MM.1S (cell line): ENCODE results near the gene CBX7.

ENCODE experiments used
- DNase-seq: peaks from one replicate; pipeline ENCODE4 v3.0.0-alpha.2; 2015
- H2AFZ ChIP-seq: fragments of 300-600 bp; sonication (generic); 2 replicates; pipeline ENCODE4 v1.6.0; 2016; ENCODE audit warnings: antibody characterized with exemption, low read length
- H3F3A ChIP-seq: fragments of 300-600 bp; sonication (generic); 2 replicates; pipeline ENCODE4 v1.6.1; 2016; ENCODE audit warnings: mild to moderate bottlenecking, antibody characterized with exemption, low read length, moderate library complexity, mixed read lengths; ENCODE audit not compliant: insufficient read depth
- H3K27ac ChIP-seq: fragments of 300-600 bp; sonication (generic); 2 replicates; pipeline ENCODE4 v1.5.1; 2016; ENCODE audit warnings: mild to moderate bottlenecking, low read length
- H3K27me3 ChIP-seq: fragments of 300-600 bp; sonication (generic); replicated peaks from 2 replicates; pipeline ENCODE4 v1.6.0; 2016; ENCODE audit warnings: low read length; ENCODE audit not compliant: insufficient read depth
- H3K36me3 ChIP-seq: fragments of 300-600 bp; sonication (generic); replicated peaks from 2 replicates; pipeline ENCODE4 v1.6.1; 2016; ENCODE audit warnings: mild to moderate bottlenecking, low read length, mixed read lengths; ENCODE audit not compliant: insufficient read depth
- H3K4me1 ChIP-seq: fragments of 300-600 bp; sonication (generic); 2 replicates; pipeline ENCODE4 v1.6.1; 2016; ENCODE audit warnings: low read length, mixed read lengths
- H3K4me2 ChIP-seq: fragments of 300-600 bp; sonication (generic); 2 replicates; pipeline ENCODE4 v1.6.0; 2016; ENCODE audit warnings: low read depth, low read length
- H3K4me3 ChIP-seq: fragments of 300-600 bp; sonication (generic); 2 replicates; pipeline ENCODE4 v1.5.1; 2016; ENCODE audit warnings: low read length, mixed read lengths
- H3K79me2 ChIP-seq: fragments of 300-600 bp; sonication (generic); 2 replicates; pipeline ENCODE4 v1.6.1; 2016; ENCODE audit warnings: mixed run types, low read length, mixed read lengths
- H3K9ac ChIP-seq: fragments of 300-600 bp; sonication (generic); 2 replicates; pipeline ENCODE4 v1.6.1; 2016; ENCODE audit warnings: low read length, mixed read lengths
- H3K9me2 ChIP-seq: fragments of 300-600 bp; sonication (generic); replicated peaks from 2 replicates; pipeline ENCODE4 v1.6.1; 2016; ENCODE audit warnings: mild to moderate bottlenecking, low read length, mixed read lengths; ENCODE audit not compliant: insufficient read depth
- H3K9me3 ChIP-seq: fragments of 300-600 bp; sonication (generic); replicated peaks from 2 replicates; pipeline ENCODE4 v1.6.1; 2016; ENCODE audit warnings: mild to moderate bottlenecking, low read length, mixed read lengths; ENCODE audit not compliant: insufficient read depth
- H4K20me1 ChIP-seq: fragments of 300-600 bp; sonication (generic); 2 replicates; pipeline ENCODE4 v1.6.1; 2016; ENCODE audit warnings: mild to moderate bottlenecking, low read length, moderate library complexity, mixed read lengths; ENCODE audit not compliant: insufficient read depth
- EZH2 ChIP-seq: fragments of 300-600 bp; sonication (generic); optimal IDR thresholded peaks from 2 replicates; pipeline ENCODE3; 2017; ENCODE audit warnings: low read depth, mild to moderate bottlenecking, antibody characterized with exemption, low read length, mixed read lengths
- EZH2phosphoT487 ChIP-seq: fragments of 300-600 bp; sonication (generic); IDR thresholded peaks from 2 replicates; pipeline ENCODE4 v1.6.1; 2018; ENCODE audit warnings: antibody characterized with exemption, low read length
- TF ChIP-seq, protein P1 (sequence below): fragments of 300-600 bp; sonication (generic); IDR thresholded peaks from 2 replicates; pipeline ENCODE4 v1.5.1; 2016; ENCODE audit warnings: antibody characterized with exemption, low read length, mixed read lengths

Gene CBX7

DNA sequence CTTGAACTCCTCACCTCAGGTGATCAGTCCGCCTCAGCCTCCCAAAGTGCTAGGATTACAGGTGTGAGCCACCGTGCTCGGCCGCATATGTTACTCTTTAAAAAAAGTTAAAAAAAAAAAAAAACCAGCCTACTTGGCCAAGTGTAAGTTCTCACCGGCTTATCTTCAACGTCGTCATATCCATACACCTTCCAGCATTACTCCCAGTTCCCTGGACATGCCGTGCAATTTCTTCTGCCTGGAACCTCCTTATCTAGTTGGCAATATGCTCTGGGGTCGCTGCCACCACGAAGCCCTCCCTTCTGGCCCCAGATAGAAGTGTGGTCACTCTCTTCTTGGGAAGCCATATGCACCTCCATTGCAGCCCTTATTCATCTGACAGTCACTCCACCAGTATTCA, 36.3 kb upstream of the CBX7 start:
- Histone ChIP-seq H3K4me2 (no peak overlapping the region), H3K4me3 (no peak overlapping the region), H3K36me3 (no peaks in the 10 kb centered on the region), H3K9me2 (no peaks in the 10 kb centered on the region), H2AFZ (no peak overlapping the region), H3K27me3 (no peaks in the 10 kb centered on the region), H3K27ac (no peak overlapping the region), H3F3A (no peaks in the 10 kb centered on the region), H4K20me1 (no peaks in the 10 kb centered on the region), H3K79me2 (no peaks in the 10 kb centered on the region), H3K9ac (no peak overlapping the region), H3K4me1 (no peaks in the 10 kb centered on the region), H3K9me3 (no peaks in the 10 kb centered on the region)
- DNase-seq: no peak
- TF ChIP-seq EZH2 (no peak), EZH2phosphoT487 (no peak)
- TF ChIP-seq, protein P1, sequence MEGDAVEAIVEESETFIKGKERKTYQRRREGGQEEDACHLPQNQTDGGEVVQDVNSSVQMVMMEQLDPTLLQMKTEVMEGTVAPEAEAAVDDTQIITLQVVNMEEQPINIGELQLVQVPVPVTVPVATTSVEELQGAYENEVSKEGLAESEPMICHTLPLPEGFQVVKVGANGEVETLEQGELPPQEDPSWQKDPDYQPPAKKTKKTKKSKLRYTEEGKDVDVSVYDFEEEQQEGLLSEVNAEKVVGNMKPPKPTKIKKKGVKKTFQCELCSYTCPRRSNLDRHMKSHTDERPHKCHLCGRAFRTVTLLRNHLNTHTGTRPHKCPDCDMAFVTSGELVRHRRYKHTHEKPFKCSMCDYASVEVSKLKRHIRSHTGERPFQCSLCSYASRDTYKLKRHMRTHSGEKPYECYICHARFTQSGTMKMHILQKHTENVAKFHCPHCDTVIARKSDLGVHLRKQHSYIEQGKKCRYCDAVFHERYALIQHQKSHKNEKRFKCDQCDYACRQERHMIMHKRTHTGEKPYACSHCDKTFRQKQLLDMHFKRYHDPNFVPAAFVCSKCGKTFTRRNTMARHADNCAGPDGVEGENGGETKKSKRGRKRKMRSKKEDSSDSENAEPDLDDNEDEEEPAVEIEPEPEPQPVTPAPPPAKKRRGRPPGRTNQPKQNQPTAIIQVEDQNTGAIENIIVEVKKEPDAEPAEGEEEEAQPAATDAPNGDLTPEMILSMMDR: no peak

DNA sequence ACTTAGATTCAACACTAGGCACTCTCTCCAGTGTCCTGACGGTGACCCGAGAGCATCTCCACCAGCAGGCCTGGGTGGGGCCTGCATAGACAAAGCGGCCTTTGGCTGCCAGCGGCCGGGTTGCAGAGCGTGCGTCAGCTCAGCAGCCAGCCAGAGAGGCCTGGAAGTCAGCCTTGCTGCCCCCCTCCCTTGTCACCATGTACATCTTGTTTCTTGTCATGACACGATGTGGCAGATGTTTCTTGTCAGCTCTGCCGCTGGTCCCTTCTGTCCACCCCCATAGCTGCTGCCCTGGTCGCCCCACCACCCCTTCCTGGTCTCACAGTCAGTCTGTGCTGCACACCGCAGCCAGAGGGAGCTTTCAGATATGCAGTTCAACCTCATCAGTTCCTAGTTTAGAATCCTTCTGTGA, 33.1 kb upstream of the CBX7 start:
- DNase-seq: no peak
- no peak overlapping the region for H3K4me3 ChIP-seq
- H3K9me3 ChIP-seq: no peaks in the 10 kb centered on the region
- no peaks in the 10 kb centered on the region for H3K27me3 ChIP-seq
- H3K9me2 ChIP-seq: no peaks in the 10 kb centered on the region
- no peaks in the 10 kb centered on the region for H3F3A ChIP-seq
- H3K79me2 ChIP-seq: no peaks in the 10 kb centered on the region
- no peaks in the 10 kb centered on the region for H3K4me1 ChIP-seq
- no peak overlapping the region for H3K4me2 ChIP-seq
- no peak overlapping the region for H3K27ac ChIP-seq
- no peak for TF ChIP-seq EZH2phosphoT487
- TF ChIP-seq, protein P1: no peak
- TF ChIP-seq EZH2: no peak
- H2AFZ ChIP-seq: no peak overlapping the region
- no peak overlapping the region for H3K9ac ChIP-seq
- no peaks in the 10 kb centered on the region for H4K20me1 ChIP-seq
- H3K36me3 ChIP-seq: no peaks in the 10 kb centered on the region

DNA sequence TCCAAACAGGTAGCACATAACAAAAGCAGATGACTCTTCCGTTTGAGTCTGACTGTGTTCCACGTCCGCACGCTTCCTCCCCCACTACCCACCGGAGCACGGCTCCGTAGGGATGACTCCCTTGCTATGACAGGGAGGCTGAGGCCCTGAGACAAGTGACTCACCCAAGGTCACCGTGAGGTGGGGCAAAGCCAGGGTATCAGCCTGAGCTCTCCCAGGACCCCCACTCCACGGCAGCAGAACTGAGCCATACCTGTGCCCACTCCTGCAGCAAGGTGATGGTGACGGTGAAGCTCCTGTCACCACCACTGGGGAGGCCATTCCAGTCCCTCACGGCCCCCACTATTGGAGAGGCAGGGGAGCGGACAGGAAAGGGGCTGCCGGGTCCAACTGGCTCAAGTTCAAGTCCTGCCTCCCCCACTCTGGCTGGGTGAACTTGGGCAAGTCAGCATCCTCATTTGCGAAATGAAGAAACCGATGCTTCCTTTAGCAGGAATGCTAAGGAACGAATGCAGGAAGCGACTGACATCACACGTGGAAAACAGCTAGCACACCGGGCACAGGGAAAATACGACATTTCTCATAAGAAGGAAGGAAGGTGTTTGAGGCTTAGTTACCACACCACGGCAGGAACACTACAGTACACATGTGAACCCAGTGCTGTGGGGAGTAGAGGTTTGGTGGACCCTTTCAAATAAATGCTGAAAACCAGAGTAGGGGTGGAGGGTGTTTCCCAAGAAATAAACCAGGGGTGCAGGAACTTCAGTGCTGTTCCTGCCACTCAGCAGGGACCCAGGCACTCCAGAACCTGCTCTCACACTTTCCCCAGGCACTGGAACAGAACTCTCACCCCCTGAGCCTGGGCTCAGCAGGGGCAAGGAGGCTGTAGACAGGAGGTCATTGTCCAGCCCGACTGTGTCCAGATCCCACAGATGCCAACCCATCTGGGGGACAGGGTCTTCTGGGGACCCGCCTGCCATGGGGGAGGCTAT, 32.4 kb upstream of the CBX7 start:
- no peaks in the 10 kb centered on the region for H3K36me3 ChIP-seq
- DNase-seq: no peak
- H3K4me1 ChIP-seq: no peaks in the 10 kb centered on the region
- no peaks in the 10 kb centered on the region for H3K9me3 ChIP-seq
- no peaks in the 10 kb centered on the region for H3K27me3 ChIP-seq
- no peaks in the 10 kb centered on the region for H3K9me2 ChIP-seq
- H3K79me2 ChIP-seq: no peaks in the 10 kb centered on the region
- H2AFZ ChIP-seq: no peak overlapping the region
- no peak overlapping the region for H3K9ac ChIP-seq
- TF ChIP-seq, protein P1: no peak
- TF ChIP-seq EZH2 (no peak), EZH2phosphoT487 (no peak)
- H4K20me1 ChIP-seq: no peaks in the 10 kb centered on the region
- no peak overlapping the region for H3K4me3 ChIP-seq
- no peak overlapping the region for H3K4me2 ChIP-seq
- H3F3A ChIP-seq: no peaks in the 10 kb centered on the region
- no peak overlapping the region for H3K27ac ChIP-seq
